Panc1 (cell line): ENCODE measurements around the gene SCAMP5.

Experiments
- CTCF ChIP-seq: fragments of 450-650 bp; IDR thresholded peaks from 2 replicates; pipeline ENCODE4 v1.5.1; 2017; ENCODE audit warnings: mild to moderate bottlenecking
- POLR2AphosphoS5 ChIP-seq: IDR thresholded peaks from 2 replicates; pipeline ENCODE4 v1.6.1; 2012; ENCODE audit warnings: mild to moderate bottlenecking, low read depth, low read length, moderate library complexity
- REST ChIP-seq, 2 experiments: IDR thresholded peaks; 2 replicates each; pipeline ENCODE4 v1.6.1; 2011 to 2012; ENCODE audit warnings: low read depth in 2 of 2, control low read depth in 1 of 2, low read length in 1 of 2, mild to moderate bottlenecking in 1 of 2, moderate library complexity in 1 of 2; ENCODE audit not compliant: insufficient read depth in 1 of 2
- TCF7L2 ChIP-seq: IDR thresholded peaks from 2 replicates; pipeline ENCODE4 v1.6.1; 2011; ENCODE audit warnings: mild to moderate bottlenecking, low read depth, low read length, inconsistent platforms

GRCh38 chr15:75052972-75053747, 57.8 kb downstream of the SCAMP5 start:
- no peak for TF ChIP-seq CTCF
- TF ChIP-seq POLR2AphosphoS5: no peak
- no peak for TF ChIP-seq REST (IDR thresholded peaks at IDR 0.05; ENCODE audit: insufficient read depth in 1 of 2, low read depth in 2 of 2, low read length in 1 of 2)
- TF ChIP-seq TCF7L2: no peak
